NCI-H1436 treated with DMSO at 0.1 percent for 48 hours (cell line): ENCODE results near the gene MOSMO.
"Not testable (repeated sequence)": the region's sequence is repeated elsewhere in the genome, so short reads cannot be mapped to it uniquely, and the experiment has no call there.

Experiments used
- DNase-seq: peaks from one replicate; lab custom pipeline; 2025; lab: John Stamatoyannopoulos, UW

MOSMO gene

GRCh38 chr16:22007509-22008214, at the start of gene MOSMO:
MOSMO (plus strand) TSS chr16:22008111; CDS start chr16:22008302, 191 bp downstream.
- DNase-seq = no peak

- DNase-seq = no peak
Measured at GRCh38 chr16:21959050-21959449, 48.9 kb upstream of the MOSMO start.

GRCh38 chr16:21962475-21962874, 45.4 kb upstream of the MOSMO start:
- DNase-seq = no peak

- no peak for DNase-seq
Measured at GRCh38 chr16:21963887-21964286, 44.0 kb upstream of the MOSMO start.

- no peak for DNase-seq
Measured at GRCh38 chr16:21964353-21964752, 43.6 kb upstream of the MOSMO start.

GRCh38 chr16:21971856-21972255, 36.1 kb upstream of the MOSMO start:
- no peak for DNase-seq

GRCh38 chr16:21973945-21974344, 34.0 kb upstream of the MOSMO start:
- DNase-seq = no peak

- no peak for DNase-seq
Measured at GRCh38 chr16:21980032-21980431, 27.9 kb upstream of the MOSMO start.

GRCh38 chr16:21982108-21982507, 25.8 kb upstream of the MOSMO start:
- DNase-seq = no peak

- no peak for DNase-seq
Measured at GRCh38 chr16:21984062-21984461, 23.8 kb upstream of the MOSMO start.

GRCh38 chr16:21985524-21985923, 22.4 kb upstream of the MOSMO start:
- DNase-seq = no peak

GRCh38 chr16:21986692-21987246, 21.1 kb upstream of the MOSMO start:
- no peak for DNase-seq

GRCh38 chr16:21987498-21987897, 20.4 kb upstream of the MOSMO start:
- no peak for DNase-seq

- DNase-seq = no peak
Measured at GRCh38 chr16:21989133-21989532, 18.8 kb upstream of the MOSMO start.

- DNase-seq = no peak
Measured at GRCh38 chr16:21989751-21990150, 18.2 kb upstream of the MOSMO start.

GRCh38 chr16:21990381-21990944, 17.4 kb upstream of the MOSMO start:
- DNase-seq = no peak

GRCh38 chr16:21991621-21992020, 16.3 kb upstream of the MOSMO start:
- DNase-seq = no peak

GRCh38 chr16:21994856-21995465, 12.9 kb upstream of the MOSMO start:
- no peak for DNase-seq

- DNase-seq = no peak
Measured at GRCh38 chr16:21996923-21997696, 10.8 kb upstream of the MOSMO start.

GRCh38 chr16:21997697-21998480, 10.0 kb upstream of the MOSMO start:
- no peak for DNase-seq

GRCh38 chr16:22001591-22001990, 6.3 kb upstream of the MOSMO start:
- DNase-seq = no peak

- DNase-seq = not testable (repeated sequence)
Measured at GRCh38 chr16:22002047-22002446, 5.9 kb upstream of the MOSMO start.
